HG02678 (cell line): ENCODE measurements around the gene CASP10.
"Not testable (repeated sequence)": the region's sequence is repeated elsewhere in the genome, so short reads cannot be mapped to it uniquely, and the experiment has no call there.

Experiments used
- ATAC-seq: cut with Tn5 transposase; IDR thresholded peaks from one replicate; pipeline ENCODE4 v1.9.1; 2021; ENCODE audit warnings: mild to moderate bottlenecking, moderate library complexity; ENCODE audit not compliant: unreplicated experiment

The CASP10 gene

GRCh38 chr2:201182650-201183364, at the start of gene CASP10:
TSS of gene CASP10 (plus strand) at chr2:201183141. CDS start at chr2:201185778, 2,637 bp downstream.
- ATAC-seq = peak; percentile 83

GRCh38 chr2:201135386-201135785, 47.6 kb upstream of the CASP10 start:
- no peak for ATAC-seq

GRCh38 chr2:201136889-201137321, 46.0 kb upstream of the CASP10 start:
- no peak for ATAC-seq

GRCh38 chr2:201137505-201138400, 45.2 kb upstream of the CASP10 start:
- no peak for ATAC-seq

GRCh38 chr2:201138401-201138970, 44.5 kb upstream of the CASP10 start:
- ATAC-seq = no peak

- not testable (repeated sequence) for ATAC-seq
Measured at GRCh38 chr2:201138986-201139781, 43.8 kb upstream of the CASP10 start.

- ATAC-seq = no peak
Measured at GRCh38 chr2:201139836-201140604, 42.9 kb upstream of the CASP10 start.

GRCh38 chr2:201144101-201145051, 38.6 kb upstream of the CASP10 start:
- ATAC-seq = no peak

- no peak for ATAC-seq
Measured at GRCh38 chr2:201148434-201148990, 34.4 kb upstream of the CASP10 start.

GRCh38 chr2:201149064-201149820, 33.7 kb upstream of the CASP10 start:
- no peak for ATAC-seq

GRCh38 chr2:201149821-201150165, 33.1 kb upstream of the CASP10 start:
- not testable (repeated sequence) for ATAC-seq

GRCh38 chr2:201150454-201151020, 32.4 kb upstream of the CASP10 start:
- no peak for ATAC-seq

GRCh38 chr2:201151127-201151981, 31.6 kb upstream of the CASP10 start:
- ATAC-seq = peak; percentile 84

- no peak for ATAC-seq
Measured at GRCh38 chr2:201152517-201152916, 30.4 kb upstream of the CASP10 start.

- no peak for ATAC-seq
Measured at GRCh38 chr2:201152999-201153815, 29.7 kb upstream of the CASP10 start.
